ENCODE results near the gene DYNLL1.

DNA sequence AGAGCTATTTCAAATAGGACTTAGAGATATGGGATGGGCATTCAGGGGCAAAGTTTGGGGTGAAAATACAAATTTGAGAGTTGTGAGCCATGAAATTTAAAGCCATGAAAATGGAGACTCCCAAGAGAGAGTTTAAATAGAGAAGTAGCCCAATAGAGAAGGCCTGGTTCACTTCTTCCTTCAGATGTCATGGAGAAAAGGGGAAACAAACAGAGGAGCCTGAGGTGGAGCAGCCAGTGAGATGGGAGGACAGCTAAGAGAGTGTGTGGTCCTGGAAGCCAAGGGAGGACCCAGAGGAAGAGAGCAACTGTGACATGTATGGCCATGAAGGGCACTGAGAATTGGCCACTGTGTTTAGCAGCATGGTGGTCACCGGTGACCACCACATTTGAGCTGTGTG lies 12.3 kb upstream of the DYNLL1 start:
- TF ChIP-seq, protein P1, sequence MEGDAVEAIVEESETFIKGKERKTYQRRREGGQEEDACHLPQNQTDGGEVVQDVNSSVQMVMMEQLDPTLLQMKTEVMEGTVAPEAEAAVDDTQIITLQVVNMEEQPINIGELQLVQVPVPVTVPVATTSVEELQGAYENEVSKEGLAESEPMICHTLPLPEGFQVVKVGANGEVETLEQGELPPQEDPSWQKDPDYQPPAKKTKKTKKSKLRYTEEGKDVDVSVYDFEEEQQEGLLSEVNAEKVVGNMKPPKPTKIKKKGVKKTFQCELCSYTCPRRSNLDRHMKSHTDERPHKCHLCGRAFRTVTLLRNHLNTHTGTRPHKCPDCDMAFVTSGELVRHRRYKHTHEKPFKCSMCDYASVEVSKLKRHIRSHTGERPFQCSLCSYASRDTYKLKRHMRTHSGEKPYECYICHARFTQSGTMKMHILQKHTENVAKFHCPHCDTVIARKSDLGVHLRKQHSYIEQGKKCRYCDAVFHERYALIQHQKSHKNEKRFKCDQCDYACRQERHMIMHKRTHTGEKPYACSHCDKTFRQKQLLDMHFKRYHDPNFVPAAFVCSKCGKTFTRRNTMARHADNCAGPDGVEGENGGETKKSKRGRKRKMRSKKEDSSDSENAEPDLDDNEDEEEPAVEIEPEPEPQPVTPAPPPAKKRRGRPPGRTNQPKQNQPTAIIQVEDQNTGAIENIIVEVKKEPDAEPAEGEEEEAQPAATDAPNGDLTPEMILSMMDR (IDR thresholded peaks at IDR 0.05; ENCODE audit: low read length), result no peak
- no peak for TF ChIP-seq EZH2 (optimal IDR thresholded peaks at IDR 0.05; ENCODE audit: low read depth, low read length)

Measured in MM.1S (cell line).